ENCODE data around the gene PRKCH.
"Not testable (repeated sequence)": the region's sequence is repeated elsewhere in the genome, so short reads cannot be mapped to it uniquely, and the experiment has no call there.

PRKCH gene

DNA sequence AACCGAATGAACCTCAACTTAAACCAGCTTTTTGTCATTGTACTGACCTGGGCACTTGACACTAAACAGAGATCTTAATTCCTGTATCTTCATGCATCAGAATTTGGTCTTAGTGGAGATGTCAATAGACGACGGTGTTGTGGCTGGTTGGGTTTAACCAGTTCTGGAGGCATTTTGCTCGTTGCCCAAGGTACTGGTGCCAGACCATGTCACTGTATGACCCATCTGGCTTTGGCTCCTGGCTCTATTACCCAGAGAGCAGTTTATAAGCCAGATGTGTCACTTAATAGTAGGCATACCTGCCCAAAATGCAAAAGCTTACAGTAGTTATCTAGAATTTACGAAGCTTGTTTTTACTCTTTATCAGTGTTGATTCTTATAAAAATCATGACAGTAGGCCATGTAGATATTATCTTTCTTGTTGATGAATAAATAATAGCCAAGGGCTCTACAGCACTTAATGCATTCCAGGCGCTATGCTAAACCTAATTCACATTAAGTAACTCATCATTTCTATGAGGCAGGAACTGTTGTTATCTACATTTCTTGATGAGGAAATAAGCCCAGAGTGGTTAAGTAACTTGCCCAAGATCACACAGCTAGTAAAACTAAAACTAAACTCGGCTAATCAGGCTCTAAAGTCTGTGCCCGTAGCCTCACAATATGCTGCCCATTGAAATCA, 194.2 kb downstream of the PRKCH start:
- no peak for DNase-seq (ENCODE audit: low spot score)

DNA sequence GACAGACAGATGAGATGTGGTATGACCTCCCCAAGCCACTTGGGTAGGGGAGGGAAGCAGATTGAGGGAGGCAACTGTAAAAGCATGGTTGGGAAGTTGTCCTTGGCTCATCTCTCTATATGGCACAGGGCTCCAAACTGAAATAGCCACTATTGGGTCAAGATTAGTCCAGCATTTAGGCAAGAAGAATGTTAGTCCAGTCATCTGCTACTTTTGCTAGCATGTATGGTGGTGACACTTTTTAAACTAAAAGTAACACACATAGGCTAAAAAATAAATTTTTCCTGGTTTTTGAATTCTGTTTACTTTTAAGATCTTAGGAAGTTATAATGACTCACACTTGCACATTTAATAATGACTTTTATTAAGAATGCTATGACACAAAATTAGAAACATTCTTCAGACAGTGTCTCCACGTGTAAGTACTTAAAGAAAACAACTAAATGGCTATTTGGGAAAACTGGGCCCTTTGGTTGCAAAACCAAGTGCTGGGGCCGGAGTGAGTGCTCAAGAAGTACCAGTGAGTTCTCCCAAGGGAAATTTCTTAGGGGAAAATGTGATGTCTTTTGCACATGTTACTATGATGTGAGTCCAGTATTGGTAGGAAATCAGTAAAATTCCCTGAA, 194.9 kb downstream of the PRKCH start:
- no peak for DNase-seq (ENCODE audit: low spot score)

DNA sequence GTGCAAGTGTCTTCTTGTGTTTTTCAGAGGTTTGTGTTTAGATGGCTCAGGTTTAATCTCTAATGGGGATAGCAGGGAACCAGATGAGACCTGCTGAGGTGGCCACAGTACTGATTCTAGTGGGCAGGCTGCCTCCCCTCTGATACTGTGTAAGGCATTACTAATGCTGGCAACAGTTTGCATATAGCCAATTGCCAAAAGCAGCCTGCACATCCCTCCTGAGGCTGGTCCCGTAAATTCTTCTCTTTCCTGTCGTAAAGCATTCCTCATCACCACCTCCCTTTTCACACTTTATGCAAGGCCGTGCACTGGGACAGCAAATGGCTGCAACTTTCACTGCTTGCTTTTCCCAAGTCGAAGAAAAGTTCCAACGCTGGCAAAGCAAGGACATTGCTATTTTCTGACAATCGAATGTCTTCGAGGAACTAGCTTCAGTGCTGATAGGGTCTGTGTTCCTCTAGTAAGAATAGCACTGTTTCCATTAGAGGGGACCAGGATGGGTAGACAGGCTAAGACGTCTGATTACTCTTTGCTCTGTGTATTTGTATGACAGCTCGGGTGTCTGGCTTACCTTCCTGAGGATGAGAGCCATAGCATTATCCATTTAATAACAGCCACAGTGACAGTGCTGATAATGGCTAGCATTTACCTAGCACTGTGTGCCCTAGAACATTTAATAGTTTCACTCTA, 195.7 kb downstream of the PRKCH start:
- no peak for DNase-seq (ENCODE audit: low spot score)

DNA sequence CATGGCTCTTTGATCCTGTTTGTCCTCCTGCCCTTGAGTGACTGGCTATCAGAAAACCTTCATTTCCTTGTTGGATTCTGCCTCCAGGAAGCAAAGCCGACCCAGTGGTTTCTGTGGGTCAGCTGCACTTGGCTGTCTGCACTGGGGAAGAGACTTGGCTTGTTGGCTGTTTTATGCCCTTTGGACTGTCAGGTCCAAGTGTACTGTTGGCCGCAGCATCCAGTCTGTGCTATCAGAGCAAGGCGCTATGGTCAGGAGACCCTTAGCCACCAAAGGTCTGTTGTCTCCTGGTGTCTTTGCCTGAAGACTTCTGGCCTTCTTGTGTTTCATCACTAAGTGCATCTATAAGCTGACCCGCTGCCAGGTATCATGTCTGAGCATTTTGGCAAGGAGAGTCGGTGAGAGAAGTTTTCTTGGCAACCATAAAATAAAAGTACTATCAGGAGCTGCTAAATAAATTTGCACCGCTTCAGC, 196.6 kb downstream of the PRKCH start:
- no peak for DNase-seq (ENCODE audit: low spot score)

DNA sequence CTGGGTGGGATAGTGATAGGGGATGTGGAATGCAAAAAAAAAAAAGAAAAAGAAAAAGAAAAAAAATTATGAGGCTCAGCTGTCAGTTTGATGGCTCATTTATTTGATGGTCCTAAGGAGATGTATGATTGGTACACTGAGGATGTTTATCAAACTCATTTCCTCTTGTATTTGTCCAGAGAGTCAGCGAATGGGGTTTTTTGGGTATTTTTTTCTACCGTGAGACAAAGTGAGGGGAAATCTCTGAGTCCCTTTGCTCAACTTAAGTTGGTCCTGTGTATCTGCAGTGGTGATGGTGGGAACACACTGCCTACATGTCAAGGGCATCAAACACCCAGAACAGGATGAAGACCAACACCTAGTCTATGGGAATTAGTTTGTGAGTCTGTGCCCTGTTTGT, 197.0 kb downstream of the PRKCH start:
- DNase-seq (ENCODE audit: low spot score), result no peak

DNA sequence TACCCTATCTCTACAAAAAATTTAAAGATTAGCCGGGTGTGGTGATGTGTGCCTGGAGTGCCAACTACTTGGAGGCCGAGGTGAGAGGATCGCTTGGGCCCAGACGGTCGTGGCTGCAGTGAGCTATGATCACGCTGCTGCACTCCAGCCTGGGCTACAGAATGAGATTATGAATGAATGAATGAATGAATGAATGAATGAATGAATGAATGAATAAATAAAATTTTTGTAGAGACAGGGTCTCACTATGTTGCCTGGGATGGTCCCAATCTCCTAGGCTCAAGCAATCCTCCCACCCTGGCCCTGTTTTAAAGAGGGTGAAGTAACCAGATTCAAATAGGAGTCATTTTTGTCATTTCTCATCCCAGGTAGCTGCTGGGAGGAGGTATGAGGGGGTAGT, 197.7 kb downstream of the PRKCH start:
- no peak for DNase-seq (ENCODE audit: low spot score)

DNA sequence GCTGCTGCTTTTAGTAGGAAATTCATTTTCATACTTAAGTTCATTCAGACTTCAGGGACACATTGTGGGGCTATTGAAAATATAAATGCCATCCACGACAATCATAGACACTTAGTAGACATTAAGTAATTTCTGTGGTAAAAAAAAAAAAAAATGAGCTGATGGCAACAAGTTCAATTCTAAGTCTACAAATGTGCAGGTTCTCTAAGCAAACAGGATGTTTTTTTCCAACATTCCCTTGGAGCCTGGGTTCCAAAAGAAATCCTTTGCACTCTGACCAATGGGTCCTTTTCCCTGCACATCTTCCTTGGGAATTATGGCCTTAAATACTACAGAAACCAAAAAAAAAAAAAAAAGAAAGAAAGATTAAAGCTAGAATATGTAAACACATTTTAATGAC, 198.4 kb downstream of the PRKCH start:
- DNase-seq (ENCODE audit: low spot score), result no peak

DNA sequence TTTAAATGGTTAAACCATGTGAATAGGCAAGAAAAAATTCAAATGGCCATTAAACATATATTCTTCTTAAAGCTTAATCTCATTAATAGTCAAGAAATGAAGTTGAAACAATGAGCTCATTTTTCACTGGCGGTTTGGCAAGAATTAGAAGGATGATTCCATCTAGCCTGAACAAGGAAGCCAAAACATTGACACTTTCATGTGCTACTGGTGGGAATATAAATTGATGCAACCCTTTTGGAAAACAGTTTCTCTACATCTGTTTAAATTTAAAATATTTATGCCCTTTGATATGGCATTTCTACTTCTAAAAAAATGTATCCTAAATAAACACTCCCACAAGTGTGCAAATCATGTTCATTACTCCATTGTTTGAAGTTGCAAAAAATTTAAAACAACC, 199.2 kb downstream of the PRKCH start:
- no peak for DNase-seq (ENCODE audit: low spot score)

DNA sequence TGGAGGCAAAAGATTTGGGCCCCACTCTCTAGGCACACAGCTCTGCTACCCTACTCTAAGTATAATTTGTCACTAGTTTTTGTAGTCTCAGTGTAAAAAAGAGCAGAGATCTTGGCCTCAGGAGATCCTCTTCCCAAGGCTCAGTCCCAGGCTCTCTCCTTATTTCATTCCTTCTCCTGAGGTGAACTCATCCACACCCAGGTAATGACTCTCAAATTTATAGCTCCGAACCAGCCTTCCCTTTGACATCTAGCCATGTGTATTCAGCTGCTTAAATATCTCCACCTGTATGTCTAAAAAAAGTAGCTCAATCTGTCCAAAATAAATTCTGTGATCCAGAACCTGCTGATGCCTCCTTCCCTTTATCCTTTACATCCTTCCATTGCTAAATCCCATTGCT, 200.4 kb downstream of the PRKCH start:
- no peak for DNase-seq (ENCODE audit: low spot score)

DNA sequence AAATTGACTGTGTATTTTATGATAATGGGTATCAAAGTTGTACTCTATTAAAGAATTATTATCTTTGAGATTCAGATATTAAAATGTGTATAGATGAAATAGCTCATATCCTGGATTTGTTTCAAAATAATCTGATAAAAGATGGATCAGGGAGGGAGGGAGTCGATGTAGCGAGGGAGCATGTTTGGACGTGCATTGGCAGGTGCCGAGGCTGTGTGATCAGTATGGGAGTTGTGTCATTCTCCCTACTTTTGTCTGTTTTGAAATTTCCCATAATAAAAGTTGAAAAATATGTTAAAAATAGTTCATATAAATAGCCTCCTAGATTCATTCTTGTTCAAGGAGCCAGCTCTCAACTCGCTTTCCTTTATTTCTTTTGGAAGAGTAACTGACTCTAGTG, 202.4 kb downstream of the PRKCH start:
- DNase-seq (ENCODE audit: low spot score), result no peak

DNA sequence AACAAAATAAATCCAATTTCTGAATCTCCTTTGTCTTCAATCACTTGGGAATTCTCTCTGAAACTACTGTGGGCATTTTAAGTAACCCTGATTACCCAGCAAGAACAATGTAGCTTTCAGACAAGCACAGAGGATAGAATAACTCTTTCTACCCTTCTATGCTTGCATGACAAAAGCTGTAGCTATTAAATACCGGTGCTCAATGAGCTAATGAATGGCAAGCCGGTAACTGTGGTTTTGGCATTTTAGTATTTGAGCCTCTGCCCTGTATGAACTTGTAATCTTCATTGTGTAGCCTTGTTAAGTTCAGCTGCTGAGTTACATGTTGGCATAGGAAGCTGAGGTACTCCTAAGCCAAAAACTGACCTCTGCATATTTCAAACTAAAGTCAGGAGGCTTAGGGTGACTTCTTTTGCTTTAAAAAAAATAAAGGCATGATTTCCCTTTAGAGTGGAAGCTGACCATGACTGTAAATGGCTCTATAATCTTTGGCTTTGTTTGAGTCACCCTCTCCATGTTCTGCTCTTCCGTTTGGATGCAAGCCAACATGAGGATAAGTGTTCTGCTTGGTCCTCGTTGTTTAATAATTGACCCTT, 202.9 kb downstream of the PRKCH start:
- no peak for DNase-seq (ENCODE audit: low spot score)

DNA sequence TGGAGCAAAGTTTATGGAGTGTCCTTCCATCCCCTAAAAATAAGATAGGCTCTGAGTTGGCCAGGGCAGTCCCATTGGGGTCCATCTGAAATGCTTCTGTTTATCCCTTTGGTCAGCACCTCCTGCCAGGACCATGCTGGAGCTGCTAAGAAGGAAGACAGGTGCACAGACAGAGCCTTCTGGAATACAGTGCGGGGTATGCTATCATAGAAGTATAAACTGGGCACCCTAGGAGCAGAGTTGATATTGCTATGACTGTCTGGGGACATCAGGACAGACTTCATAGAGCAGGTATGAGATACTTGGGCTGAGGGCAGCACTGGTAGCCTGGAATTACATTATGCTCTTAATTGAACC, 203.5 kb downstream of the PRKCH start:
- no peak for DNase-seq (ENCODE audit: low spot score)

DNA sequence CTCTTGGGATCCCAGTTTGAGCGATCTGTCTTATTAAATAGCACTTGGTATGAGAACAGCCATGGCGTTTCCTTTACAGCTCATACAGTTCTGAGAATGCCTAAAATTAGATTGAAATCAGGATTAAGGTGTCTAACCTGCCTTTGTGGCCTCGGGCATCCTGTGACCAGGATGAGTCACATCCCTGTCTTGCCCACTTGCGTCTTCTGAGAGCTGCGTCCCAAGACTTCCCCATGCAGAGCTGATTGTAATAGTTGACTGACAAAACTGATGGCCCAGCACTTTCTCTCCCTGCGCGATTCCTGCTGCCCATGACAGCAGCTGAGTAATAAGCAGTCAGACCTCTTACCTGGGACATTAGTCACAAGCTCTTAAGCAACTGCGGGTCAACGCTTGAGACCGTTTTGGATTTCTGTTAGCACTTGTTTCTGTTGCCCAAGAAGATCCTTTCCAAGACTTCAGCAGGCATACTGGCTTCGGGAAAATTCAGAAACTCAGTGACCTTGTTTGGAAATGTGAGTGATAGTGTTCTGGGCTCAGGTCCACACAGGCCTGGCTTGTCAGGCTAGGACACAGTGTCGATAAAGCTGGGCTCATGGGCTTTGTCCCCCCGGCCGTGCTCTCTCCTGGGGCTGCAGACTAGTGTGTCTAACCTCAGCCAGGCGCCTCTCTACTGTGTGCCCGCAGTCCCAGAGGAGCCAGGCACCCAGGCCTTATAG, 204.1 kb downstream of the PRKCH start:
- DNase-seq (ENCODE audit: low spot score), result peak; percentile 62

DNA sequence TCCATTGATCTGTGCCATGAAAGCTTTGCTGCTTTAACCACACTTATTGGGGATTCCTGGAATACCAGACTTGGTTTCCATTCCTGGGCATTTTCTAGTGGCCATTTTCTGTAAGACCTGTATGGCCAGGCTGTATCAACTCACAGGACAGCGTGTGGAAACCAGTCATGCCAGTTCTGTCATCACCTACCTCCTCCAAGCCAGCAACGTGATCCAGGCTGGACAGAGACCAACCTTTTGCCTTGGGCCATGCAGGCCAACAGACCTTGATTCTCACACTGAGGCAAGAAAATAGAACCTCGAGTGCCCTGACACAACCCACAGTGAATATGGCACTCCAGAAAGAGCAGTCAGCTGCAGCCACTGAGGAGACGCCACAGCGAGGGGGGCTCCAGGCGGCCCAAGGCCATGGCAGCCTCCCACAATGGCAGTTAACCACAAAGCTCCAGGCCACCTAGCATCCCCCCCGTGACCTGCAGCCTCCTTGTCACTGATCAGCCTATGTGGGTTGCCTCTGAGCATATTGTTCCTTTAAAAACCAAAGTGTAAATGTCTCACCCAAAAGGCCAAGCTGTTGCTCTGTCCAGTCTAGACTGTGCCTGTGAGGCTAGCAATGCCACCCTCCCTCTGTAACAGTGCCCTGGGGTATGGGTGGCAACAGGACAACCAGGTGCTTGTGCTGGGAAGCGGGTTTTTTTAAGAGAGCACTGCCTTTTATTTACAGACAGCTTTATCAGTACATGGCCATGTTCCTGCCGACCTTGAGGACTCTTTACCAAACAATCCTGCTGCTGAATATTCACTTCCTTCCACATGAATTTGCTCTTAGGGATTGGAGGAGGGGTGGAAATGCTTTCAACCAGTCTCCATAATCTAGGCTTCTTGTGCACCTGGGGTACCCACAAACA, 205.3 kb downstream of the PRKCH start:
- DNase-seq (ENCODE audit: low spot score), result no peak

DNA sequence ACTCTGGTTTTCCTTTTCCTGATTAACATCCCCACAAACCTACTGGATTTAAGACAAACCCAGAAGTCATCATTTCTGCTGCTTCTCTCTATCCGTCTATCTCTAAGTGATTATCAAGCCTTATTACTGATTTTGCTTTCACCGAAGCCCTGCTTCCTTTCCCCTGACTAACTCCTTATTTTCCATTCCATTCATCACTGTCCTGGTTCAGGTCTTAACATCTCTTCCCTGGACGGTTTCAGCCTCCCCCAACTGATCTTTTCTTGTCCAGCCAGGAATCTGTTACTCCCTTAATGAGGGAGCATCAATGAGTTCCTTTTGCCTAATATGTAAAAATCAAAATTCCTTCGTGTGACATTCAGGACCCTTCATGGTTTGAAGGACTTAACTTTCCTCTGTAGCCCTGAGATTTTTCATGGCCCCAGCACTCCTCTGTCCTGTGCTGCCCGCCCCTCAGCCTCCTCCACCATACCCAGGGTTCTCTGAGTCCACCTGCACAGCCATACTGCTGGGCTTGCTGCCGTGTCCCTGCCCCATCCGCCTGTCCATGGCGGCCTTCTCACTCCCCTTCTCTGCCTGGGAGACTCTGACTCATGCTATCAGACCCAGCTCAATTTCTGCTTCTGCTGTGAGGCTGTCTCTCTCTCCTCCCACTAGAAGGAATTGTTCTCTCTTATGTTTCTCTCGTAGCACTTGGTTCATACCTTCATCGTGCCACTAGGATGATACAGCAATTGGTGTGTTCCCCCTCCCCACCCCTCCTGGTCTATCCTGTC, 206.1 kb downstream of the PRKCH start:
- no peak for DNase-seq (ENCODE audit: low spot score)

DNA sequence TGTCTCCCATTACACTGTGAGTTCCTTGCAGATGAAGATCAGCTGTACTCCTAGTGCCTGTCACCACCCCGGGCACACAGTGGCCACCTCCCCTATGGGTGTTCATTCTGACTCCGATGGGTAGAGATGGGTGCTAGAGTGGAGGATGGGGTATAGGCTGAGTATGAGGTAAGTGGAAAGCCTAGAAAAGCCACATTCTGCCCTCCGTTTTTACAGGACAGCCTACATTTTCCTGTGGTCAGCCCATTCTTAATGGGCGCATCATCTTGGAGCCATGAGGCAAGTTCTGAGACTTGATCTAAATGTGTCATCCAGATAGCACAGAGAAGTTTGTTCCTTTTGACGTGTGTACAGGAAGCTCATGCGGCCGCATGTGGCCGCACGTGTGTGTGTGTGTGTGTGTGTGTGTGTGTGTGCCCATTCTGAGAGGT, 207.2 kb downstream of the PRKCH start:
- DNase-seq (ENCODE audit: low spot score), result no peak

DNA sequence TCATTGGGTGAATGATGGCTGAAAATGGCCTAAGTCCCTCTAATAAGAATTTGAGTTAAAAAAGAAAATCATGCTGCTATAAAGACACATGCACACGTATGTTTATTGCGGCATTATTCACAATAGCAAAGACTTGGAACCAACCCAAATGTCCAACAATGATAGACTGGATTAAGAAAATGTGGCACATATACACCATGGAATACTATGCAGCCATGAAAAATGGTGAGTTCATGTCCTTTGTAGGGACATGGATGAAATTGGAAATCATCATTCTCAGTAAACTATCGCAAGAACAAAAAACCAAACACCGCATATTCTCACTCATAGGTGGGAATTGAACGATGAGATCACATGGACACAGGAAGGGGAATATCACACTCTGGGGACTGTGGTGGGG, 208.0 kb downstream of the PRKCH start:
- DNase-seq (ENCODE audit: low spot score), result not testable (repeated sequence)

DNA sequence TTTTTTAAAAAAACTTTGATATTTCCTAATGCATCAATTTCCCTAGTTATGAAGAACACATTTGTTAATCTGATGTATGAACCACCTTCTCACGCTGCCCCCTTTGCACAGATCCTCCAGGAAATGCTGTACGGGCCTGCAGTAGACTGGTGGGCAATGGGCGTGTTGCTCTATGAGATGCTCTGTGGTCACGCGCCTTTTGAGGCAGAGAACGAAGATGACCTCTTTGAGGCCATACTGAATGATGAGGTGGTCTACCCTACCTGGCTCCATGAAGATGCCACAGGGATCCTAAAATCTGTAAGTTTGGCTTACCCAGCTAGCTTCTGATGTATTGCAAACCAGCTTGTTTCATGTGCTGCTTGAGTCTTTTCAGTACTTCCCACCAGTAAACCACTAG, 208.9 kb downstream of the PRKCH start:
- DNase-seq (ENCODE audit: low spot score), result no peak

DNA sequence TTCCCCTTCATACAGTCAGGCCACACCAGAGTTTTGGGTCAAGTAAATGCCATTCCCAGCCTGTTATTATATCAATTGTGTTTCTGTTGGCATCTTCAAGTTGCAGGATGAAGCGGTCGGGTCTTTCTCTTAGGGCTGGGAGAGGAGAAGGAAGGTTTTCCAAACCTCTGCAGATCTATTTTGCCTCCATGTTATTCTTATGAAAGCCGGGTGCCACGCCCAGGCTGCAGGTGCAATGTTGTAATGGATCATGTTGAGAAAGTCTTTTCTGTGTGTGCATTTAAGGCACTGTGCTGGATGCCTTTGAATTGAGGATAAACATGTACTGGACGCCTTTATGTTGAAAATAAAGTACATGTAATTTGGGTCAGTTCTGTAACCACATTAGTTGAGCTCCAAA, 209.5 kb downstream of the PRKCH start:
- no peak for DNase-seq (ENCODE audit: low spot score)

DNA sequence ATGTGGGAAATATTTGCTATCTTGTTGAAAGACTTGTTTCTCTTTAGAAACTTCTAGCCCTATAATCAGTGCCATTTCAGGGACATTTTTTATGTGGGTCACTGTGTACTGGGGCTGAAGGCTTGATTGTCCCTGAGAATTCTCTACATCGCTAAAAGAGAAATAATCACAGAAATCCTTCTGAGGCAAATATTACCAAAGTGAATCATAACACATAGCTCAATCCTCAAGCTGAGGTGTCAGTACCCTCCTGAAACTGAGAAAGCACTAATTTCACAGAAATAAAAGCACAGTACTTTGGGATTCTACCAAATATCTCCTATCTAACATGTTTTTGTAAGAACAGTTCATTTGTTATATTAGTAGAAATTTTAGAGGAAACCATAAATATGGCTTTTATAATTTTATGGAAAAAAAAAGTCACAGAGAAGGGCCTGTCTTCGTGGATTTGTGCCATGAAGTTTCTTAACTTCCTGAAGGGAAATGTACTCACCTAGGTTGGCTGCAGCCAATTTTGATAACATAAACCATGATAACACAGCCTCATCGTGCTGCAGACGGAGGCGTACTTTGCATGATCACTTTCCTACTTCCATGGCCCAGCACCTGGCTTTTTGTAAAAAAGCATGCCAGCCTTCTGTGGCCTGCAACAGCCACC, 210.2 kb downstream of the PRKCH start:
- DNase-seq (ENCODE audit: low spot score), result no peak
